Naive B cell (primary cell): ENCODE measurements around the gene STRBP. TPM values are rescaled to one million over a fixed set of nuclear protein-coding genes. Genes with fewer than 3 reads are reported as not detected.

ENCODE experiments used
- polyA plus RNA-seq, 6 donors: library from polyadenylated mRNA; unstranded; fragments of 300-500 nt; fragmentation: Illumina TruSeq; gene quantifications; one replicate each; pipeline ENCODE4 v1.2.3, GENCODE V29; 2021; ENCODE audit warnings: low read depth in 6 of 6

The STRBP gene
- polyA plus RNA-seq, 6 donors from 2014 or later, result 126 to 197 (median 155) TPM

Other genes starting within 250 kb of the STRBP start
- gene GPR21, start 234.9 kb downstream of the STRBP start, polyA plus RNA-seq, result not detected
- under 1 TPM in 2 of 6 donors, not detected in 4; 0.09 to 0.12 TPM for gene CRB2, start 87.6 kb upstream of the STRBP start, polyA plus RNA-seq